HG02571 (cell line): ENCODE measurements around the gene MYCL.
"Not testable (repeated sequence)": the region's sequence is repeated elsewhere in the genome, so short reads cannot be mapped to it uniquely, and the experiment has no call there.

Experiments used
- ATAC-seq: cut with Tn5 transposase; IDR thresholded peaks from one replicate; pipeline ENCODE4 v1.9.1; 2021; ENCODE audit warnings: mild to moderate bottlenecking, moderate library complexity; ENCODE audit not compliant: unreplicated experiment

MYCL gene

GRCh38 chr1:39919545-39919944, 17.8 kb upstream of the MYCL start:
- ATAC-seq, result peak; percentile 65

GRCh38 chr1:39917825-39918224, 16.1 kb upstream of the MYCL start:
- ATAC-seq, result no peak

- no peak for ATAC-seq
Measured at GRCh38 chr1:39915499-39916129, 13.9 kb upstream of the MYCL start.

GRCh38 chr1:39913136-39913535, 11.4 kb upstream of the MYCL start:
- ATAC-seq, result not testable (repeated sequence)

- no peak for ATAC-seq
Measured at GRCh38 chr1:39910263-39910662, 8.5 kb upstream of the MYCL start.

GRCh38 chr1:39908534-39908933, 6.8 kb upstream of the MYCL start:
- no peak for ATAC-seq

GRCh38 chr1:39907528-39908453, 6.1 kb upstream of the MYCL start:
- ATAC-seq, result no peak

GRCh38 chr1:39905172-39905571, 3.5 kb upstream of the MYCL start:
- ATAC-seq, result no peak

GRCh38 chr1:39902460-39902807, 717 bp upstream of the MYCL start:
- no peak for ATAC-seq

- ATAC-seq, result no peak
Measured at GRCh38 chr1:39901464-39901713, 328 bp downstream of the MYCL start.

- no peak for ATAC-seq
Measured at GRCh38 chr1:39900662-39901463, 854 bp downstream of the MYCL start.

GRCh38 chr1:39899611-39900538, 1.8 kb downstream of the MYCL start:
- no peak for ATAC-seq

- ATAC-seq, result no peak
Measured at GRCh38 chr1:39898648-39899603, 2.8 kb downstream of the MYCL start.

GRCh38 chr1:39898191-39898590, 3.5 kb downstream of the MYCL start:
- no peak for ATAC-seq

- ATAC-seq, result no peak
Measured at GRCh38 chr1:39896909-39897685, 4.6 kb downstream of the MYCL start.

- no peak for ATAC-seq
Measured at GRCh38 chr1:39895731-39896480, 5.8 kb downstream of the MYCL start.

GRCh38 chr1:39894884-39895495, 6.7 kb downstream of the MYCL start:
- ATAC-seq, result no peak
